GM12878 (cell line): ENCODE results near the gene SEC11A. TPM values are rescaled to one million over a fixed set of nuclear protein-coding genes. Genes with fewer than 3 reads are reported as not detected.

Experiments
- ATAC-seq: fragments of 200-7000 bp; cut with Tn5 transposase; 3 replicates; pipeline ENCODE4 v1.9.1; 2020; ENCODE audit warnings: mild to moderate bottlenecking, moderate library complexity
- BruUV-seq: library from RNA; stranded (reverse); fragments of 400-500 nt; replicated peaks from 2 replicates; lab custom pipeline; 2021; lab: Mats Ljungman, UMichigan
- CTCF ChIA-PET: fragments of 300-600 bp; sonication (Branson Sonifier 250); formaldehyde crosslinking; extraction: SDS; loops from one replicate; lab custom pipeline; 2021; ENCODE audit warnings: inconsistent platforms; lab: Yijun Ruan, JAX
- POLR2A ChIA-PET: fragments of 350-600 bp; formaldehyde crosslinking; extraction: SDS; loops from one replicate; lab custom pipeline; 2021; ENCODE audit warnings: inconsistent platforms; lab: Charles Lee
- RAD21 ChIA-PET: fragments of 300-600 bp; sonication (Branson Sonifier 250); formaldehyde crosslinking; loops from one replicate; lab custom pipeline; 2023; ENCODE audit warnings: antibody characterized with exemption; ENCODE audit not compliant: unreplicated experiment; lab: Charles Lee
- SMC1A ChIA-PET: fragments of 300-600 bp; sonication (Branson Sonifier 250); formaldehyde crosslinking; loops from one replicate; lab custom pipeline; 2023; ENCODE audit not compliant: unreplicated experiment, uncharacterized antibody; lab: Charles Lee
- DNase-seq: peaks from one replicate; pipeline ENCODE4 v3.0.0-alpha.2; 2011; ENCODE audit warnings: low read depth, low spot score
- FAIRE-seq: peaks from 3 replicates; lab custom pipeline; 2011; peaks lifted over from hg19 to GRCh38; lab: Jason Lieb, UNC
- H2AFZ ChIP-seq: 2 replicates; pipeline ENCODE4 v1.6.0; 2011; ENCODE audit warnings: low read depth, low read length, control low read depth; ENCODE audit not compliant: control insufficient read depth
- H3K27ac ChIP-seq: 2 replicates; pipeline ENCODE4 v1.5.1; 2011; ENCODE audit warnings: control low read depth; ENCODE audit not compliant: control insufficient read depth, insufficient read depth
- H3K27me3 ChIP-seq, 2 experiments: replicated peaks in 1 of 2; 2 replicates each; pipeline versions ENCODE4 v1.6.0 to v1.6.1; 2011; ENCODE audit warnings: low read length in 1 of 2; ENCODE audit not compliant: control insufficient read depth in 2 of 2, insufficient read depth in 2 of 2
- H3K36me3 ChIP-seq, 2 experiments: 2 replicates each; pipeline ENCODE4 v1.5.1; 2011; ENCODE audit warnings: low read length in 1 of 2; ENCODE audit not compliant: control insufficient read depth in 2 of 2, insufficient read depth in 2 of 2
- H3K4me1 ChIP-seq: 2 replicates; pipeline ENCODE4 v1.6.1; 2011; ENCODE audit warnings: mild to moderate bottlenecking, low read length, moderate library complexity, mixed read lengths; ENCODE audit not compliant: control insufficient read depth, insufficient read depth
- H3K4me2 ChIP-seq: 2 replicates; pipeline ENCODE4 v1.6.0; 2011; ENCODE audit warnings: control low read depth; ENCODE audit not compliant: control insufficient read depth, insufficient read depth
- H3K4me3 ChIP-seq: fragments of 200-600 bp; sonication (generic); 2 replicates; pipeline ENCODE4 v1.5.1; 2016
- H3K79me2 ChIP-seq: 2 replicates; pipeline ENCODE4 v1.6.0; 2011; ENCODE audit warnings: low read length; ENCODE audit not compliant: control insufficient read depth, insufficient read depth
- H3K9ac ChIP-seq: 2 replicates; pipeline ENCODE4 v1.8.0; 2011; ENCODE audit warnings: low read length, control low read depth, mixed read lengths; ENCODE audit not compliant: control insufficient read depth, insufficient read depth
- H3K9me3 ChIP-seq: replicated peaks from 3 replicates; pipeline ENCODE4 v1.5.1; 2011; ENCODE audit warnings: mild to moderate bottlenecking, low read length; ENCODE audit not compliant: control insufficient read depth, insufficient read depth
- H4K20me1 ChIP-seq: 2 replicates; pipeline ENCODE4 v1.6.0; 2011; ENCODE audit not compliant: control insufficient read depth, insufficient read depth
- EGR1 ChIP-seq, 2 experiments: IDR thresholded peaks; 1 replicate in 1 of 2; 2 replicates in 1 of 2; pipeline ENCODE4 v1.6.1; 2011 to 2012; ENCODE audit warnings: low read depth in 2 of 2, low read length in 2 of 2, borderline replicate concordance in 1 of 2, mild to moderate bottlenecking in 1 of 2, moderate library complexity in 1 of 2
- ETV6 ChIP-seq, 2 experiments: fragments of 450-650 bp in 1 of 2; IDR thresholded peaks in 1 of 2; conservative IDR thresholded peaks in 1 of 2; 2 replicates each; pipeline ENCODE4 v1.6.1; 2014; ENCODE audit warnings: antibody characterized with exemption in 1 of 2, borderline replicate concordance in 1 of 2, low read depth in 1 of 2, mild to moderate bottlenecking in 1 of 2, moderate library complexity in 1 of 2
- FOXK2 ChIP-seq: fragments of 450-650 bp; IDR thresholded peaks from 2 replicates; pipeline ENCODE4 v1.6.1; 2017; ENCODE audit warnings: mild to moderate bottlenecking, moderate library complexity
- KAT2A ChIP-seq: conservative IDR thresholded peaks from 2 replicates; pipeline ENCODE4 v1.6.1; 2011; ENCODE audit warnings: low read depth, low read length; ENCODE audit not compliant: control insufficient read depth
- SIN3A ChIP-seq: IDR thresholded peaks from 2 replicates; pipeline ENCODE4 v1.6.1; 2012; ENCODE audit warnings: low read depth, low read length, improper control_type of control experiment
- SP1 ChIP-seq: IDR thresholded peaks from one replicate; pipeline ENCODE4 v1.6.1; 2011; ENCODE audit warnings: low read depth, low read length
- WGBS: methylation state at CpG from one replicate; pipeline ENCODE4 v1.1.6; 2016; ENCODE audit warnings: low lambda C conversion rate; ENCODE audit not compliant: insufficient replicate concordance, insufficient coverage; ENCODE audit errors: missing lambda C conversion rate; 5-methylcytosine and 5-hydroxymethylcytosine counted together
- in situ Hi-C: fragments of 300-500 bp; cut with MboI; formaldehyde crosslinking; loops from 9 replicates; pipeline ENCODE4 v1.14.3; 2018; ENCODE audit warnings: mixed read lengths
- intact Hi-C: fragments of 100-400 bp; cut with micrococcal nuclease; formaldehyde crosslinking; loops from one replicate; pipeline ENCODE4 v1.14.2; 2022; ENCODE audit not compliant: unreplicated experiment
- polyA plus RNA-seq, 11 experiments: library from polyadenylated mRNA; depleted of rRNA in 4 of 11; unstranded in 6 of 11; stranded (reverse) in 5 of 11; fragments of >200 nt; fragmentation: Nextera tagmentation in 4 of 11; fragmentation: Illumina TruSeq in 1 of 11; extraction: Ambion mirVana in 4 of 11; extraction: Trizol in 1 of 11; gene quantifications; 1 replicate in 1 of 11; 2 replicates in 10 of 11; pipeline versions ENCODE4 v1.2.1 to v1.2.3, GENCODE V29; 2011 to 2016; ENCODE audit warnings: inconsistent platforms in 2 of 11, missing spikeins in 2 of 11, low read depth in 1 of 11
- total RNA-seq, 4 experiments: library from RNA; depleted of rRNA in 3 of 4; stranded (reverse); fragments of >200 nt in 3 of 4; fragmentation: Illumina TruSeq in 1 of 4; extraction: Trizol in 1 of 4; gene quantifications; 2 replicates each; pipeline versions ENCODE4 v1.2.1 to v1.2.3, GENCODE V29; 2013 to 2021
- TF ChIP-seq, protein P1 (sequence below): fragments of 450-650 bp; IDR thresholded peaks from 2 replicates; pipeline ENCODE4 v1.6.1; 2017; ENCODE audit warnings: low read depth, mild to moderate bottlenecking, moderate library complexity
- TF ChIP-seq, protein P2 (sequence below): IDR thresholded peaks from 2 replicates; pipeline ENCODE4 v1.6.1; 2012; ENCODE audit warnings: improper control_type of control experiment, low read depth, low read length; ENCODE audit not compliant: insufficient replicate concordance

SEC11A gene
- total and polyA plus RNA-seq, 10 of the 15 experiments (the other 5 are each of a cell fraction or from before 2014, with no cell fraction given) = 99.2 to 159 (median 143) TPM

DNA sequence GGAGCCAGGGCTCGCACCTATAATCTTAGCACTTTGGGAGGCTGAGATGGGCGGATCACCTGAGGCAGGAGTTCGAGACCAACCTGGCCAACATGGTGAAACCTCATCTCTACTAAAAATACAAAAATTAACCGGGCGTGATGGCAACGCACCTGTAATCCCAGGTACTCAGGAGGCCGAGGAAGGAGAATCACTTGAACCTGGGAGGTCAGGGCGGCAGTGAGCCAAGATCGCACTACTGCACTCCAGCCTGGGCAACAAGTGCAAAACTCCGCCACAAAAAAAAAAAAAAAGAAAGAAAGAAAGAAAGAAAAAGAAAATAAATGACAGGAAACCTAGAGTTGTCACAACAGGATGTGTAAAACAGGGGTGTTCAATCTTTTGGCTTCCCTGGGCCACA is 54.9 kb downstream of the SEC11A start:
- H4K20me1 ChIP-seq = no peaks in the 10 kb centered on the region
- H3K4me3 ChIP-seq = no peak overlapping the region
- no peaks in the 10 kb centered on the region for H3K27me3 ChIP-seq
- H3K27ac ChIP-seq = no peak overlapping the region
- peaks cover 16% of the 10 kb centered on the region for H3K4me1 ChIP-seq
- ATAC-seq (no peak), FAIRE-seq (no peak), DNase-seq (no peak)
- H3K9ac ChIP-seq = no peak overlapping the region
- no TSS peak for BruUV-seq
- ChIA-PET SMC1A (interaction anchor here (0.8 kb wide), 1 partner anchor 30 kb away, joined by 3 read pairs; no protein-coding TSS in a partner anchor), RAD21 (no interaction called here), POLR2A (no interaction called here), CTCF (interaction anchor here (1.4 to 7.6 kb wide), 2 partner anchors 54 to 62 kb away, joined by 3 to 52 read pairs; partner anchors contain the start of gene ZSCAN2)
- TF ChIP-seq SP1 (no peak), SIN3A (no peak), ETV6 (conservative IDR thresholded peaks at IDR 0.05 in 1 of 2, IDR thresholded peaks at IDR 0.05 in 1 of 2; ENCODE audit: borderline replicate concordance in 1 of 2, low read depth in 1 of 2) (no peak), EGR1 (IDR thresholded peaks at IDR 0.05; ENCODE audit: borderline replicate concordance in 1 of 2, low read depth in 2 of 2, low read length in 2 of 2) (no peak), FOXK2 (no peak), KAT2A (no peak)
- TF ChIP-seq, protein P1, sequence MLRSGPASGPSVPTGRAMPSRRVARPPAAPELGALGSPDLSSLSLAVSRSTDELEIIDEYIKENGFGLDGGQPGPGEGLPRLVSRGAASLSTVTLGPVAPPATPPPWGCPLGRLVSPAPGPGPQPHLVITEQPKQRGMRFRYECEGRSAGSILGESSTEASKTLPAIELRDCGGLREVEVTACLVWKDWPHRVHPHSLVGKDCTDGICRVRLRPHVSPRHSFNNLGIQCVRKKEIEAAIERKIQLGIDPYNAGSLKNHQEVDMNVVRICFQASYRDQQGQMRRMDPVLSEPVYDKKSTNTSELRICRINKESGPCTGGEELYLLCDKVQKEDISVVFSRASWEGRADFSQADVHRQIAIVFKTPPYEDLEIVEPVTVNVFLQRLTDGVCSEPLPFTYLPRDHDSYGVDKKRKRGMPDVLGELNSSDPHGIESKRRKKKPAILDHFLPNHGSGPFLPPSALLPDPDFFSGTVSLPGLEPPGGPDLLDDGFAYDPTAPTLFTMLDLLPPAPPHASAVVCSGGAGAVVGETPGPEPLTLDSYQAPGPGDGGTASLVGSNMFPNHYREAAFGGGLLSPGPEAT = no peak
- TF ChIP-seq, protein P2, sequence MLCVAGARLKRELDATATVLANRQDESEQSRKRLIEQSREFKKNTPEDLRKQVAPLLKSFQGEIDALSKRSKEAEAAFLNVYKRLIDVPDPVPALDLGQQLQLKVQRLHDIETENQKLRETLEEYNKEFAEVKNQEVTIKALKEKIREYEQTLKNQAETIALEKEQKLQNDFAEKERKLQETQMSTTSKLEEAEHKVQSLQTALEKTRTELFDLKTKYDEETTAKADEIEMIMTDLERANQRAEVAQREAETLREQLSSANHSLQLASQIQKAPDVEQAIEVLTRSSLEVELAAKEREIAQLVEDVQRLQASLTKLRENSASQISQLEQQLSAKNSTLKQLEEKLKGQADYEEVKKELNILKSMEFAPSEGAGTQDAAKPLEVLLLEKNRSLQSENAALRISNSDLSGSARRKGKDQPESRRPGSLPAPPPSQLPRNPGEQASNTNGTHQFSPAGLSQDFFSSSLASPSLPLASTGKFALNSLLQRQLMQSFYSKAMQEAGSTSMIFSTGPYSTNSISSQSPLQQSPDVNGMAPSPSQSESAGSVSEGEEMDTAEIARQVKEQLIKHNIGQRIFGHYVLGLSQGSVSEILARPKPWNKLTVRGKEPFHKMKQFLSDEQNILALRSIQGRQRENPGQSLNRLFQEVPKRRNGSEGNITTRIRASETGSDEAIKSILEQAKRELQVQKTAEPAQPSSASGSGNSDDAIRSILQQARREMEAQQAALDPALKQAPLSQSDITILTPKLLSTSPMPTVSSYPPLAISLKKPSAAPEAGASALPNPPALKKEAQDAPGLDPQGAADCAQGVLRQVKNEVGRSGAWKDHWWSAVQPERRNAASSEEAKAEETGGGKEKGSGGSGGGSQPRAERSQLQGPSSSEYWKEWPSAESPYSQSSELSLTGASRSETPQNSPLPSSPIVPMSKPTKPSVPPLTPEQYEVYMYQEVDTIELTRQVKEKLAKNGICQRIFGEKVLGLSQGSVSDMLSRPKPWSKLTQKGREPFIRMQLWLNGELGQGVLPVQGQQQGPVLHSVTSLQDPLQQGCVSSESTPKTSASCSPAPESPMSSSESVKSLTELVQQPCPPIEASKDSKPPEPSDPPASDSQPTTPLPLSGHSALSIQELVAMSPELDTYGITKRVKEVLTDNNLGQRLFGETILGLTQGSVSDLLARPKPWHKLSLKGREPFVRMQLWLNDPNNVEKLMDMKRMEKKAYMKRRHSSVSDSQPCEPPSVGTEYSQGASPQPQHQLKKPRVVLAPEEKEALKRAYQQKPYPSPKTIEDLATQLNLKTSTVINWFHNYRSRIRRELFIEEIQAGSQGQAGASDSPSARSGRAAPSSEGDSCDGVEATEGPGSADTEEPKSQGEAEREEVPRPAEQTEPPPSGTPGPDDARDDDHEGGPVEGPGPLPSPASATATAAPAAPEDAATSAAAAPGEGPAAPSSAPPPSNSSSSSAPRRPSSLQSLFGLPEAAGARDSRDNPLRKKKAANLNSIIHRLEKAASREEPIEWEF = no peak
- no peak overlapping the region for H3K4me2 ChIP-seq
- intact Hi-C loops (no loop called here), in situ Hi-C loops (no loop called here)
- H3K36me3 ChIP-seq = peaks cover 0 to 10% of the 10 kb centered on the region in 2 experiments; a peak in 2 of 4 replicates
- H2AFZ ChIP-seq = no peak overlapping the region
- no peaks in the 10 kb centered on the region for H3K79me2 ChIP-seq
- H3K9me3 ChIP-seq = no peaks in the 10 kb centered on the region
- WGBS = 94% methylated on average over 9 of the region's 10 CpGs
